GM12878 (cell line): ENCODE measurements around the gene METRNL.

Experiments
- ATF3 ChIP-seq: IDR thresholded peaks from 2 replicates; pipeline ENCODE4 v1.6.1; 2011; ENCODE audit warnings: low read depth, mild to moderate bottlenecking, low read length, moderate library complexity, borderline replicate concordance; ENCODE audit errors: extremely low read depth
- POLR2A ChIP-seq: IDR thresholded peaks from 2 replicates; pipeline ENCODE4 v1.6.1; 2011; ENCODE audit warnings: low read depth, mild to moderate bottlenecking, low read length

- no peak for TF ChIP-seq ATF3
- no peak for TF ChIP-seq POLR2A
Observed at GRCh38 chr17:83062818-83063671, 16.4 kb upstream of the METRNL start.
